ENCODE measurements around the gene PNPLA7.
"Not testable (repeated sequence)": the region's sequence is repeated elsewhere in the genome, so short reads cannot be mapped to it uniquely, and the experiment has no call there.

Gene PNPLA7

DNA sequence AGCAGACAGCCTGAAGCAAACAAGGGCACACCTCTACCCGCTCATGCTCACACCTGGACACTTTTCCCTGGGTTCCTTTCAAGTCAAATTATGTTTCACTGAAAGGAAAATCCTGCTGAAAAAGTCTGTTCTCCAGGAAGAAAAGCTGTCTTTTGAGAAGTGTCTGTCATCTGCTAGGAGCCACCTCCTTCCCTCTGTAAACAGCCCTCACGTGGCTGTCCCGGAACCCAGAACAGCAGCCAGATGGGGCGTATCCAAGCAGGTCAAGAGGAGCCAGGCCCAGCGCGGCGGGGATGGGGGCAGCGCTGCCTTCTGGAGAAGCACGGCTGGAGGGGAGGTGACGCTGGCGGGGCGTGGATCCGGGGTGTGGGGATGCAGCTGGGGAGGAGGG lies at the start of gene PNPLA7:
PNPLA7 (minus strand) TSS at position 172 of the 391 bp plus-strand sequence. CDS start 205 bp downstream, outside the sequence.
- FAIRE-seq (no peak), DNase-seq (ENCODE audit: insufficient read length, low spot score) (peak; percentile 66)

DNA sequence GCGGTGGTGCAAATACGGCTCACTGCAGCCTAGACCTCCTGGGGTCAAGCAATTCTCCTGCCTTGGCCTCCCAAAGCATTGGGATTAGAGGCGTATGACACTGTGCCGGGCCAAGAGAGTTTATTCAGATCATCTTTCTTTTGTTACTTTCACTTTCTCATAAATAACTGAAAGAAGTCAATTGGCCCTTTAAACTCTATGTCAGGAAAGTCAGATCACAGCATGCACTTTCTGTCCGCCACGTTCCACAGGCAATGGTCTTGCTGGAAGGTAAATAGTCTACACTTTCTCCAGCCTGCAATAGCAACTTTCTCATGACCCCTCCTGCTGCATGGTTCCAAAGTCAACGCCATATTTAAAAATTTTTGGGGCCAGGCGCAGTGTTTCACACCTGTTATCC lies 48.7 kb upstream of the PNPLA7 start:
- FAIRE-seq (no peak), DNase-seq (ENCODE audit: insufficient read length, low spot score) (no peak)

DNA sequence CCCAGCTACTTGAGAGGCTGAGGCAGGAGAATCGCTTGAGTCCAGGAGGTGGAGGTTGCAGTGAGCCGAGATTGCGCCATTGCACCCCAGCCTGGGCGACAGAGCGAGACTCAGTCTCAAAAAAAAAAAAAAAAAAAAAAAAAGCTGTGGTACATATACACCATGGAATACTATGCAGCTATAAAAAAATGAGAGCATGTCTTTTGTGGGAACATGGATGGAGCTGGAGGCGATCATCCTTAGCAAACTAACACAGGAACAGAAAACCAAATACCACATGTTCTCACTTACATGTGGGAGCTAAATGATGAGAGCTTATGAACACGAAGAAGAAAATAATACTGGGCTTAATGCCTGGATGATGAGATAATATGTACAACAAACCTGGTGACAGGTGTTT lies 46.4 kb upstream of the PNPLA7 start:
- FAIRE-seq; DNase-seq (ENCODE audit: insufficient read length, low spot score): not testable (repeated sequence)

DNA sequence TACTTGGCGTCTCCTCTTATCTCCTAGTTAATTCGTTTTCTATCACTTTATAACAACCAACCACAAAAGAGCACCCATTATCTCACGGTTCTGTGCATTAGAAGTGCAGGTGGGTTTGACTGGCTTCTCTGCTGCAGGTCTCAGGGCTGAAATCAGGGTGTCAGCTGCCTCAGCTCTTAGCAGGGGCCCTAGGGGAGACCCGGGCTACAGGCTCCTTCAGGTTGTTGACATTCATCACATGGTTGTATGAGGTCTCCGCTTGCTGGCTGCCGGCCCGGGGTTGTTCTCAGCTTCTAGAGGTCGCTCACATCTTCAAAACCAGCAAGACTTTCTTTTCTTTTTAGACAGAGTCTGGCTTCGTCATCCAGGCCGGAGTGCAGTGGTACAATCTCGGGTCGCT lies 43.0 kb upstream of the PNPLA7 start:
- DNase-seq (ENCODE audit: insufficient read length, low spot score): no peak
- no peak for FAIRE-seq

DNA sequence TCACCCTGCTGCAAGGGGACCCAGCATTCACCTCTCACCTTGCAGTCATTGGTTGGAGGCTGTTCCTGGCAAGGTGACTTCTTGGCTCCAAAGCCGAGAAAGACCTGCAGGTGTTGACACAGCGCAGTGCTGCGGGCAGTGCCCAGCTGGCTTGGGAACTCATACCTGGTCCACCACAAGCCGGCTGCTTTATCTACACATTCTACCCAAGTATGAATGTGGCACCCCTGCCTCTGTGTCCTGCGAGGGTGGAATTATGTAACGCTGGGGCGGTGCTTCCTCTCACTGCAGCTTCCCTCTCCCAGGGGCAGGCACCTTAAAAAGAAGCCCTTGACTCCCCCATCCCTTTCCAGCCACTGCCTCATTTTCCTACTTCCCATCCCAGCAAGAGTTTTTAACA lies 42.6 kb upstream of the PNPLA7 start:
- no peak for DNase-seq (ENCODE audit: insufficient read length, low spot score)

DNA sequence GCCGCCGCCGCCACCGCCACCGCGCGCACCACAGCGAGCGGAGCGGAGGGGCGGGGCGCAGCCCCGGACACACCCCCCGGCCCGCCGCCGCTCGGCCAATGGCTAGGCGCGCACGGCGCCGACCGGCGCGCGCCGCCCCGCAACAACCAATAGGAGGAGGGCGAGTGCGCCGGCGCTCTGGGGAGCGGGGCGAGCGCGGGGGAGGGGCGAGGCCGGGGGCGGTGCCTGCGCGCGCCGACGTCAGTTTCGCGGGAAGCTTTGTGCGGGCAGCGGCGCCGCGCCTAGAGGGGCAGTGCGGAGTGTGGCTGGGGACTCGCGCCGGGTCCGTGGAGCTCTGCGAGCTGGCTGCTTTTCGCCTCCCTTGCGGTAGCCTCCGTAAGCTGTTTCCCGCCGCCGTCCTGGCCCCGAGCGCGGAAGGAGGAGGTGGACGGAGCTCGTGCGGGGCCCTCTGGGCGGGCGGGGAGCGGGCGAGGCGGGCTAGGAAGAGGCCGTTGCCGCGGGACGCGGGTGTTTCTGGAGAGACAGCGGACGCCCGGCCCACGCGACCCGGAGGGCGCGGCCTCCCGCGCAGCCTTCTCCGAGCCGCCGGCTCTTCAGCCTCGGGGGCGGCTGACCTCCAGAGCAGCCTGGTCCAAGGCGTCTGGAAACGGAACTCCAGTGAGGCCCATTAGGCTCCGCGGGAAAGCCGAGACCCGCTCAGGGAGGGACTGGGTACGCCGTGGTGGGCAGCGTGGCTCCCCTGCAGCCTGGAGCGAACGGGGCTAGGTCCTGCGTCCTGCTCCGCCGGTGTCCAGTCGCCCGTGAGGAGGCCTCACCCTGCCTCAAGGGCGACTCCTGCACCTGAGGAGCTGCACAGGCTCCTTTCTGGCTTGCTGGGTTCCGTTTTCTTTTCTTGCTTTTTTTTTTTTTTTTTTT lies 40.5 kb upstream of the PNPLA7 start, which contains the start of gene ZMYND19:
ZMYND19 (minus strand) TSS at position 44 of the 915 bp plus-strand sequence. CDS start 249 bp downstream, outside the sequence.
- DNase-seq (ENCODE audit: insufficient read length, low spot score): peak; percentile 99
- FAIRE-seq: peak; percentile 92

More for the DNA sequence above, 42.6 kb upstream of the PNPLA7 start:
- no peak for FAIRE-seq

DNA sequence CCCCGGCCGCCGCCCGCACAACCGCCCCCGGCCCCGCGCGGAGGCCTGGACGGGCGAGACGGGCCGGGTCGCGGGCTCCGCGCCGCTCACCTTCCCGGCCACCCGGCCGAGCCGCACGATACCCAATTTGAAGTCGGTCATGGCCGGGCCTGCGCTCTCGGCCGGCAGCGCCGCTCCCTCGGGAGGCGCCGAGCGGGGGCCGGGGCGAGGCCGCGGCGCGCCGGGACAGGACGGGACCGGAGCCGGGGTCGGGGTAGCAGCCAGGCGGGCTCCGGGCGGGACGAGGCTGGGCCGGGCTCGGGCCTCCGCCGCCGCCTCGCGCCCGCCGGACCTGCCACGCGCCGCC lies 39.9 kb upstream of the PNPLA7 start:
- DNase-seq (ENCODE audit: insufficient read length, low spot score): no peak
- FAIRE-seq: no peak

DNA sequence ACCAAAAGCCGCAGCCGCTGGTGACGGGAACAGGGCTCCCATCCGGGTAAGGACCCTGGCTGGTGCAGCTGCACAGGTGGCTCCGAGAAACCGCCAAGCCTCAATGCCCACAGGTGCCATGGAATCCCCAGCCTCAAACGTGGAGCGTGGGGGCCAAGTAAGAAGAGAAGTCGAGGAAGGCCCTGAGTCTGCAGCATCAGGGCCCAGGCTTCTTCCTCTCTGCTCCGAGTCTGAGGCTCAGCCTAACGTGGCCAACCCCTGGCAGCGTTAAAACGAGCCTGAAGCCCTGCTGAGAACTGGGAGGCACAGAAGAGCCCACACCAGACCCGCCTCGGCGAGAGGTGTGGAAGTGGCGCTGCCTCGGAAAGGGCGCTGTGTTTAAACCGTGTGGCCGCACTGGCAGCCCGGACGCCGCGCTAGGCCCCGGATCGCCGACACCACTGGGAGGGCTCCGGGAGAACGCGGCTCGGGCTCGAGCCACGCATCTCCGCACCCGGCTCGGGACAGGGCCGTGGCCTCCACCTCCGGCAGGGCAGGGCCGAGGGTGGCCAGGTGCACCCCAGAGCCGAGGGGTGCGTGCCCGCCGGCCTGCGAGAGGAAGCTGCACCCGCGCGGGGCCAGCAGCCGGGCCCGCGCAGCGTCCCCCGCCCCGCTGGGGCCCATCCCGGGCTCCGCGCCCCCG lies 39.4 kb upstream of the PNPLA7 start:
- FAIRE-seq (peak; percentile 75), DNase-seq (ENCODE audit: insufficient read length, low spot score) (peak; percentile 35)

DNA sequence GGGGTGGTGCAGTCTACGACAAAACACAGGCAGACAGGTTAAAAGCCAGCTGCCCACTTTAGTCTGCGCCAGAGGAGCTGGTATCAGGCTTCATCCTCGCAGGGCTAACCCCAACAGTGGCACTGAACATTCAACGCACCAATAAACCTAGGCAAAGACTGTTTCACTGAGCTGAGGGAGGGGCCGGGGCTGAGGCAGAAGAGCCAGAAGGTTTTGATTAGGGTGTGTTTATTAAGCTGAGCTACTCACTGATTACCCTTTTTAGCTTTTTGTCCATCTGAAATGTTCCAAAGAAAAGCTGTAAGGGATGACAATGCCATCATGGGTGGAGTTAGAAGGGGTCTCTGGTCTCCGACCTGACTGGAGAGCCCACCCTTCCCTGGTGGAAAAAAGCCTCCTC lies 38.7 kb upstream of the PNPLA7 start:
- DNase-seq (ENCODE audit: insufficient read length, low spot score): no peak
- no peak for FAIRE-seq

DNA sequence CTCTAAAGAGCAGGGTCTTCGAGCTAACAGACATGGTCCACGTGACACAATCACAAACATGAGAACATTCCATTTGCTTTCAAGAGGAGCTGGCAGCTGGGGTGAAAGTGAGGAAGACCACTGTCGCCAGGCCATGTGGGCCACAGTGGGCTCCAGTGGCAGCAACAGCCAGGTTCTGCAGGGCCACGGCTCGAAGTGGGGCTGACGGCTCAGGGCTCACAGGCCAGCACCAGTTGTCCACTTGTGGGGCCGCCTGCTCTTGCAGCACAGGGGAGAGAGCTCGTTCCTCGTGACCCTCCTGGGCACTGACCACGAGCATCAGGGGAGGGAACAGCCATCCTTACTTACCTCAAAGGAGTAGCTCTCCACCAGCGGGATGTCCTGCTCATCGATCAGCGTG lies 38.1 kb upstream of the PNPLA7 start:
- no peak for DNase-seq (ENCODE audit: insufficient read length, low spot score)

DNA sequence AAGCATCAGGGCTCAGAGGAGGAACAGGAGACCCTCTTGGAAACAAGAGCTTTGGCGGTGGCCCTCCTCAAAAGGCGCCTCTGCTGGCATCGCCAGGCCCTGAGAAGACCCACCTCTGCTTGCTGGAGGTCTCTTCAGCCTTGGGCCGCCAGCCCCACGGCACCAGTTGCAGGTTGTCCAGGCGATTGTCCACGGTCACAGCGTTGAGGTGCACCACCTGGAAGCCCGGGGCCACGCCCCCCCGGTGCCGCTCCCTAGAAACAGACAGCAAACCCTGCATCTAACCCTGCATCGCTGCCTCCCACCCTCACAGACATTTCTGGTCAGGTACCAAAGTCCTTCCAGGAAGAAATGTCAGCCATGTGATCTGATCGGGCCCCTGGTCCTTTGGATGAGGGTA lies 36.7 kb upstream of the PNPLA7 start:
- DNase-seq (ENCODE audit: insufficient read length, low spot score): no peak
- no peak for FAIRE-seq

More for the DNA sequence above, 38.1 kb upstream of the PNPLA7 start:
- FAIRE-seq: no peak

DNA sequence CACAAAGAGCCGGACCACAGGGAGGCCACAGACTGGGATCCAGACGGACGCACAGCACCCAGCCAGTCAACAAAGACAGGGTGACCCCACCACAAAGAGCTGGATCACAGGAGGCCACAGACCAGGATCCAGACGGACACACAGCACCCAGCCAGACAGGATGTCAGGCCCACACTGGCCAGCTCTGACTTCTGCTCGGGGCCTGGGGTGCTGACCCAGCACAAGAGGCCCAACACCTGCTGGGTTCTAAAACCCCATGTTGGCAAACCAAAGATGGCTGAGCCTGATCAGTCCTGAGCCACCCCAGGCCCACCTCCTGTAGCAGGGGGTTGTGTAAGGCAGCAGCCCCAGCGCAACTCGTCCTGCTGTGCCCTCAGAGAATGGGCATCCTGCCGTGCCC lies 33.8 kb upstream of the PNPLA7 start:
- FAIRE-seq: no peak
- no peak for DNase-seq (ENCODE audit: insufficient read length, low spot score)

DNA sequence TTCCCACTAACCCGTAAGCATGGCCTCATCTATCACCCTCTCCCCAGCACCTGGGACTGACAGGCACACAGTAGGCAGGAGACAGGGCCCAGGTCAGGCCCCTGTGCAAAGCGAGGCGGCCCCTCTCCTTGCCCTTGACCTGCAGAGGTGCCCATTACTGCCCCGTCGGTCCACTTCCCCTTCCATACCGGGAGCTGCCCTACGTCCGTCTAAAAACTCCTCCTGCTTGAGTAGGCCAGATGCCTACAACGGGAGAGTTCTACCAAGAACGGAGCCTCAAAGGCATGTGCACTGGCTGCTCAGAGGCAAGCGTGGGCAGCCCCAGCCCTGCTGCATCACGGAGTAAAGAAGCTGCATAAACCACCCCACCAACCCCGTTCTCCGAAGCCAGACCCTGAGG lies 33.1 kb upstream of the PNPLA7 start:
- no peak for DNase-seq (ENCODE audit: insufficient read length, low spot score)

DNA sequence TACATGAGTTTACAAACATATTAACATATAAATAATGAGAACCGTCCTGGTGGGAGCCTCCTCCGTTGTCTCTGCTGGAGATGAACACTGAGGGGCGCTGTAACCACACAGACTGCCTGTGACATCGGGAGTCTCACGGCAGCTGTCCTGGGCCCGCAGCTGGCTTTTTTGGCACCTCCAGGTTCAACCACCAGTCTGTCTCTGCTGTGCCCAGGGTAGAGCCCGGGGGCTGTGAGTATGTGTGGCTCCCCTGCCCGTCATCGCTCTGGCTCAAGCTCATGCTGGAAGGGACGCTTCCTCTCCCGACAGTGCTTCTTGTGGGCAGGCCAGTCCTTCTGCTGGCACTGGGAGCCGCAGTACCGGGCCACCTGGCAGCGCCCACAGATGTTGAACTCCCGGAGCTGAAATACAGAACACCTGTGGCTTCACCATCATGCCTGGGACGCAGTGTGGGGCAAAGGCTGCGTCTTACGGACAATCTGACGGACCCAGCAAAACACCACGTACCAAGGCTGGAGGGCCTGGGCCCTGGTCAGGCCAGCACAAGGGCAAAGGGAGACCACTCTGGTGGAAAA lies 32.2 kb upstream of the PNPLA7 start:
- FAIRE-seq (no peak), DNase-seq (ENCODE audit: insufficient read length, low spot score) (no peak)

More for the DNA sequence above, 33.1 kb upstream of the PNPLA7 start:
- no peak for FAIRE-seq

DNA sequence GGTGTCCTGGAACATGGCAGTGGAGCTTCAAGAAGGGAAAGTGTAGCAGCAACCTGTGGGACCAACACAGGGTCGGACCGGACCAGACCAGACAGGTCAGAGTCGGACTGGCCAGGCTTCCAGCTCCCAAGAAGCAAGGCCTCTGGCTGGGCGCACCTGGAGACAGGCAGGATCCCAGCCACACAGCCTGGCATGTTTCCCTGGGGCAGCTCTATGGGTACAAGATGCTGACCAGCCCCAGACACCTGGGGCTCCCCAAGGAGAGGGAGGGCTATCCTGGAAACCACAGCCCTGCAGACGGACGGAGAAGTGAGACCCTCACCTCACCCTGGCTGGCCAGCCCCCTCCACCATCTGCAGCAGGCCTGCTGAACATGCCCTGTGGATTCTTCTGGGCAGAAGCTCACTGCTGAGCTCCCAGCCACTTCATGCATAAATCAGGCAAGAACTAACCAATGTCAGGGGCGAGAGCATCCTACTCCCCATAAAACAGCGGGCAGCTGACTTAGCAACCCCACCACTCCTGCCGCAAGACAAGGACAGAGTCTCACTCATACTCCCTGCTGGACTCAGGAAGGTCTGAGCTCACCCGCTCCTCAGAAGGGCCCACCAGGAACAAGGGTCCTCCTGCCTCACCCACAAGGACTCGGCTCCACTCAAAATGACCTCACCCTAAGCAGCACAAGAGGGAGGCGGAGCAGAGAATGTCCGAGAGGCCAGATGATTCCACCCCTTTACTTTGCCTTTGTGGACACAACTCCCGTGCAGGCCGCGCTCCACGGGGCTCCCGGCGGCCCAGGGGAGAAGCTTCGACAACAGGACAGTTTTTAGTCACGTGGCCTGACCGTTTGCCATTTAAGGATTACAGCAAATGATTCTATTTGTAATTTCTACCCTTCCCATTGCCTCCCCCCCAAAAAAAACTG lies 31.4 kb upstream of the PNPLA7 start:
- DNase-seq (ENCODE audit: insufficient read length, low spot score) (no peak), FAIRE-seq (no peak)

DNA sequence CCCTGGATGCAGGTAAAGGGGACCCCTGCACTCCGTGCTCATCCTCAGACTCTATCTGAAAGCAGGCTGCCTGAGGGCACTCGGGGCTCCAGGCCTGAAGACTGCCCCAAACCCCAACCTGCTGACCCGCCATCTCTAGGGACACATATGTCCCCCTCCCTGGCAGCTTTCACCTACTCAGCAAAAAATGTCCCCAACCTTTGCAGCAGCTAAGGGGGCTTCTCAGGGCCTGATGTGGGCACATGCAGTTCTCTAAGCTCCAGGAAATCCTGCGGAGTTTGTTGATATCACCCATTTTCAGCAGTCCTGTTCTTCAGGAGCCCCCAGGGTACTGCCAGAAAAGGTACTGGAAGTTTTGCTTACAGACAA lies 30.7 kb upstream of the PNPLA7 start:
- DNase-seq (ENCODE audit: insufficient read length, low spot score) (no peak), FAIRE-seq (no peak)

DNA sequence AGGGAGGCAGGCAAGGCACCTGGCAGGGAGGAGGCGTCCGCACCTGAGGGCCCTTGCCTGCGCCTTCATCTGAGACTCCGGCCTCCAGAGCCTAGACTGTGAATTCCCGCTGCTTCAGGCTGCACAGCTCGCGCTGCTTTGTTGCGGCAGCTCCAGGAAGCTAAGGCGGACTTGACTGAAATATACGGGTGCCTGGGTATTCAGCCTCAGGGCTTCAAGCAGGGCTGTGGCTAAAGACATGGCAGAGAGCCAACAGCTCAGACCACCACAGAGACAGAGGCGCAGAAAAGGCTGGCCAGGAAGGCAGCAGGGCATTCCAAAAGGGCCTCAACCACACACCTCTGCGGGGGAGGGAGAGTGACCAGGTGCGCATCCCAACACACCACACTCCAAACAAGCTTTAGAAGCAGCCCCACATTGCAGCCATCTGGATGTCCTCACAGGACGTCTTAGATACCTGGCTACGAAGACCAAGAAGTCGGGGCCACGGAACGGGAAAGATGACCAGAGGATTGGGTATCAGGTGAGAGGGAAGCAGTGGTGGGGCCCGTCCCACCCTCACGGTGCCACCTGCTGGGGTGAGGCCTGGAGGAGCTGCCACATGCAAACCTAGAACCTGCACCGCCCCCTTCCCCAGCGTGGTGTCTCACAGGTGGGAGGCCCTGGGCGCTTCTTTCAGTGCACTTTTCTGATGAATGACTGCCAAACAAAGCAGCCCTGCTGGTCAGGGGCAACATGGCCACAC lies 30.2 kb upstream of the PNPLA7 start:
- DNase-seq (ENCODE audit: insufficient read length, low spot score) (no peak), FAIRE-seq (no peak)

DNA sequence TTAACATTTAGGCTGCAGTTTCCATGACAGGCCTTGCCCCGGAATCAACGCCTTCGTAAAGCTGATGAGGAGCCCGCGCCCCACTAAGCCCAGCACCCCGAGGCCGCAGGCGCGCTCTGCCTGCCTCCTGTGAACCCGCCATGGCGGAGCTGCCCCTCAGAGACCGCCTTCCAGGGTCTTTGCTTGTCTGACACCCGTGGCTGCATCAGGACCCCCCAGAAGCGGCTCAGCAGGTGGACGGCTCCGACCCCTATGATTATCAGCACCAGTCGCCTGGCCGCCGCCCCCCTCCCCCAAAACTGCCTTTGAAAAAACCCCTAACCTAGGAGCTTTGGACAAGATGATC lies 29.0 kb upstream of the PNPLA7 start:
- no peak for FAIRE-seq

DNA sequence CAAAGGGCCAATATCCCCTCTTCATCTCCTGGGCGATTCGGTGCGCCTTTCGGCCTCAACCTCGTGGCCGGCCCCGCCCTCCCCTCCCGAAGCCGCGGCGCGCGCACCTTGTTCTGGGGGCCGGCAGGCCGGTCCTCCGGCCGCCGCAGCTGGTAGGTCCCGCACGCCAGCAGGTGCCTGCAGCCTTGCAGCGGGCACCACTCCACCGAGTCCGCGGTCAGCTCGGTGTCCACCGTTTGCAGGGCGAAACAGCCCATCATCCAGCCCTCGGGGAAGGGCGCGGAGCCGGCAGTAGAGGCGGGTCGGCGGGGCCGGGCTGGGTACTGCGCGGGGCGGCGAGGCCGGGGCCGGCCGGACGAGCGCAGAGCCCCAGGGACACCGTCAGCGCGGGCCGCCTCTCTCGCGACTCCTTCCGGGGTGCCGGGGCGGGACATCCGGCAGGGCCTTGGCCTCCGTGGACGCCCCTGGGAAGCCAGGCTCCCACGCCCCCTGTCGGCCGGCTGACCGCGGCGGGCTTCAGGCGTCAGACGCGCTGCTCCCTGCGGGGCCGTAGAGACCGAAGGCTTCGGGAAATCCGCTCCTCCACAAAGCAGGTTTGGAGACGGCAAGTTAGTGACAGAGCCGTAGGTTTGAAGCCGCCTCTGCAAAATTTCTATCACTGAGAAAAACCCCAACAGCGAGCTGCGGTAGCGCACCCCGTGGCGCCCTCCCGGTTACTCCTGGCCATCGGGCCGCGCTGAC lies 28.5 kb upstream of the PNPLA7 start, which contains the start of gene DPH7:
DPH7 (minus strand) TSS at position 408 of the 741 bp plus-strand sequence; CDS start at position 260, 148 bp downstream.
- peak; percentile 68 for FAIRE-seq
- DNase-seq (ENCODE audit: insufficient read length, low spot score): peak; percentile 100

More for the DNA sequence above, 29.0 kb upstream of the PNPLA7 start:
- no peak for DNase-seq (ENCODE audit: insufficient read length, low spot score)

Data from GM19239 (cell line).